Measurements from ENCODE around the gene GOLPH3. TPM values are rescaled to one million over a fixed set of nuclear protein-coding genes. Genes with fewer than 3 reads are reported as not detected.

The GOLPH3 gene
- total RNA-seq, 1 donor from 2014 or later, result 105 TPM

- Mint-ChIP-seq H3K9me3 (ENCODE audit: unreplicated experiment) (no peaks in the 10 kb centered on the region), H3K4me3 (ENCODE audit: unreplicated experiment) (no peak overlapping the region), H3K4me1 (ENCODE audit: unreplicated experiment) (peaks cover 12% of the 10 kb centered on the region), H3K36me3 (ENCODE audit: low read depth, unreplicated experiment) (no peaks in the 10 kb centered on the region), H3K27me3 (ENCODE audit: unreplicated experiment) (no peaks in the 10 kb centered on the region), H3K27ac (ENCODE audit: unreplicated experiment) (no peak overlapping the region)
- DNase-seq (ENCODE audit: low spot score), result no peak
- TF ChIP-seq CTCF (IDR thresholded peaks at IDR 0.05; ENCODE audit: unreplicated experiment), result no peak
These were observed 22.9 kb upstream of the GOLPH3 start for GRCh38 chr5:32197032-32197431.

- DNase-seq (ENCODE audit: low spot score), result no peak
- Mint-ChIP-seq H3K36me3 (ENCODE audit: low read depth, unreplicated experiment) (no peaks in the 10 kb centered on the region), H3K9me3 (ENCODE audit: unreplicated experiment) (no peaks in the 10 kb centered on the region), H3K27me3 (ENCODE audit: unreplicated experiment) (no peaks in the 10 kb centered on the region), H3K4me3 (ENCODE audit: unreplicated experiment) (no peak overlapping the region), H3K4me1 (ENCODE audit: unreplicated experiment) (peaks cover 9% of the 10 kb centered on the region), H3K27ac (ENCODE audit: unreplicated experiment) (no peak overlapping the region)
- TF ChIP-seq CTCF (IDR thresholded peaks at IDR 0.05; ENCODE audit: unreplicated experiment), result no peak
These were observed 21.1 kb upstream of the GOLPH3 start for GRCh38 chr5:32195265-32195664.

- H3K36me3 Mint-ChIP-seq (ENCODE audit: low read depth, unreplicated experiment), result no peaks in the 10 kb centered on the region
- no peak overlapping the region for H3K27ac Mint-ChIP-seq (ENCODE audit: unreplicated experiment)
- H3K4me3 Mint-ChIP-seq (ENCODE audit: unreplicated experiment), result no peak overlapping the region
- no peaks in the 10 kb centered on the region for H3K27me3 Mint-ChIP-seq (ENCODE audit: unreplicated experiment)
- TF ChIP-seq CTCF (IDR thresholded peaks at IDR 0.05; ENCODE audit: unreplicated experiment), result no peak
- no peak for DNase-seq (ENCODE audit: low spot score)
- H3K4me1 Mint-ChIP-seq (ENCODE audit: unreplicated experiment), result peaks cover 8% of the 10 kb centered on the region
- H3K9me3 Mint-ChIP-seq (ENCODE audit: unreplicated experiment), result no peaks in the 10 kb centered on the region
These were observed 19.5 kb upstream of the GOLPH3 start for GRCh38 chr5:32193591-32193990.

- no peaks in the 10 kb centered on the region for H3K9me3 Mint-ChIP-seq (ENCODE audit: unreplicated experiment)
- H3K4me3 Mint-ChIP-seq (ENCODE audit: unreplicated experiment), result no peak overlapping the region
- no peaks in the 10 kb centered on the region for H3K36me3 Mint-ChIP-seq (ENCODE audit: low read depth, unreplicated experiment)
- no peaks in the 10 kb centered on the region for H3K27me3 Mint-ChIP-seq (ENCODE audit: unreplicated experiment)
- no peak for TF ChIP-seq CTCF (IDR thresholded peaks at IDR 0.05; ENCODE audit: unreplicated experiment)
- peaks cover 8% of the 10 kb centered on the region for H3K4me1 Mint-ChIP-seq (ENCODE audit: unreplicated experiment)
- no peak overlapping the region for H3K27ac Mint-ChIP-seq (ENCODE audit: unreplicated experiment)
- DNase-seq (ENCODE audit: low spot score), result no peak
These were observed 16.0 kb upstream of the GOLPH3 start for GRCh38 chr5:32190095-32190494.

- H3K27ac Mint-ChIP-seq (ENCODE audit: unreplicated experiment), result no peak overlapping the region
- no peak for DNase-seq (ENCODE audit: low spot score)
- H3K4me3 Mint-ChIP-seq (ENCODE audit: unreplicated experiment), result no peak overlapping the region
- no peaks in the 10 kb centered on the region for H3K4me1 Mint-ChIP-seq (ENCODE audit: unreplicated experiment)
- H3K27me3 Mint-ChIP-seq (ENCODE audit: unreplicated experiment), result no peaks in the 10 kb centered on the region
- no peaks in the 10 kb centered on the region for H3K36me3 Mint-ChIP-seq (ENCODE audit: low read depth, unreplicated experiment)
- H3K9me3 Mint-ChIP-seq (ENCODE audit: unreplicated experiment), result no peaks in the 10 kb centered on the region
- TF ChIP-seq CTCF (IDR thresholded peaks at IDR 0.05; ENCODE audit: unreplicated experiment), result no peak
These were observed 13.6 kb upstream of the GOLPH3 start for GRCh38 chr5:32187675-32188074.

Data from endothelial cell (in vitro differentiated cells).